ENCODE data around the gene TBC1D22A. TPM values are rescaled to one million over a fixed set of nuclear protein-coding genes. Genes with fewer than 3 reads are reported as not detected.

TBC1D22A gene, protein sequence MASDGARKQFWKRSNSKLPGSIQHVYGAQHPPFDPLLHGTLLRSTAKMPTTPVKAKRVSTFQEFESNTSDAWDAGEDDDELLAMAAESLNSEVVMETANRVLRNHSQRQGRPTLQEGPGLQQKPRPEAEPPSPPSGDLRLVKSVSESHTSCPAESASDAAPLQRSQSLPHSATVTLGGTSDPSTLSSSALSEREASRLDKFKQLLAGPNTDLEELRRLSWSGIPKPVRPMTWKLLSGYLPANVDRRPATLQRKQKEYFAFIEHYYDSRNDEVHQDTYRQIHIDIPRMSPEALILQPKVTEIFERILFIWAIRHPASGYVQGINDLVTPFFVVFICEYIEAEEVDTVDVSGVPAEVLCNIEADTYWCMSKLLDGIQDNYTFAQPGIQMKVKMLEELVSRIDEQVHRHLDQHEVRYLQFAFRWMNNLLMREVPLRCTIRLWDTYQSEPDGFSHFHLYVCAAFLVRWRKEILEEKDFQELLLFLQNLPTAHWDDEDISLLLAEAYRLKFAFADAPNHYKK
- 14.0 TPM for total RNA-seq
- long read RNA-seq, transcript TBC1D22A-201 (13 exons, 3,787 nt): major isoform, 32 of 50 reads
- long read RNA-seq, partial matches to known transcripts: 10 of 50 reads
- long read RNA-seq, other reads (novel, unspliced or antisense): 5 of 50 reads

DNA sequence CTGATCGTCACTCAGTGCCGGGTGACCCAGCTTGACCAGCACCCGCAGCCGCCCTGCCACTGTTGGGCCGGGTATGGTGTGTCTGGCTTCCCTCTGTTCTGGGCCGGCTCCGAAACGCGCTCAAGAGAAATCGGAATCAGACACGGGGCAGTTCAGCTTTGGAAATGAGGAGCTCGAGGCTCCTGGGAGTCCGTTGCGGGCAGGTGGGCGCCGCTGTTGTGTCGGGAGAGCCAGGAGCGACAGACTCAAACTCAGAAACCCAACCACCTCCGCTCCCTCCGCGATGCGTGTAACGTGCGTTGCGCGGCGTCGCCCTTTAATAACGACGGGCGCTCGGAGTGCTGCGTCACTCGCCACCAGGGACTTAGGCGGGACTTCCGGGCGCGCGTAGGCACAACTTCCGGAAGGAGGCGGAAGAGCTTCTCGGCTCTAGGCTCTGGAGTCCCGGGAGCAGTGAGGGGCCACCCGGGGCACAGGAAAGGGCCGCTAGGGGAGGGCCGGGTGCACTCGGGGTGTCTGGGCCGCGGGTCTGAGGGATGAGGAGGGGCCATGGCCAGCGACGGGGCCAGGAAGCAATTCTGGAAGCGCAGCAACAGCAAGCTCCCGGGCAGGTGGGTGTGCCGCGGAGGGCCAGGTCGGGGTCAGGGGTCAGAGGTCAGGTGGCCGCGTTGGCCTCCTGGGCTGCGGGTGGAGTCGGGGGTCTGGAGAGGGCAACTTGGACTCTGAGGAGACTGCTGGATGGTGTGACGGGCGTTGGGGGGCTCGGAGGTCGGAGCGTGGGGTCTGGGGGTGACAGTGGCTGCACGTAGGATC is at the start of gene TBC1D22A:
Gene TBC1D22A (plus strand): TSS at position 413 of the 813 bp plus-strand sequence. CDS start 137 bp downstream, at position 550.
- ATAC-seq (ENCODE audit: poor library complexity) (peak; percentile 96), DNase-seq (peak; percentile 98)
- intact Hi-C loops (cut with DNase I): no loop called here

DNA sequence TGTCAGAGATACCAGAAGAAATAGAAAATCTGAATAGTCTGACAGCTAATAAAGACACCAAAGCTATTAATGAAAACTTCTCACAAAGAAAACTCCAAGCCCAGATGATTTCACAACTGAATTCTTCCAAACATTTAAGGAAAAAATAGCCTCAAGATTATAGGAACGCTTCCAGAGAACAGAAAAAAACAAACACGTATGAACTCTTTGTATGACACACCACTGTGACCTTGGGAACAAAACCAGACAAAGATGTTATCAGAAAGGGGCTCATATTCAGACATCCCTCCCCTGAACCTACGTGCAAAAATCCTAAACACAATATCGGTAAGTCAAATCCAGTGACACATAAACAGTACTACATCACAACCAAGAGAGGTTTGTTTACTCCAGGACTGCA is 47.9 kb upstream of the TBC1D22A start:
- intact Hi-C loops (cut with DNase I): no loop called here
- ATAC-seq (ENCODE audit: poor library complexity) (no peak), DNase-seq (no peak)

DNA sequence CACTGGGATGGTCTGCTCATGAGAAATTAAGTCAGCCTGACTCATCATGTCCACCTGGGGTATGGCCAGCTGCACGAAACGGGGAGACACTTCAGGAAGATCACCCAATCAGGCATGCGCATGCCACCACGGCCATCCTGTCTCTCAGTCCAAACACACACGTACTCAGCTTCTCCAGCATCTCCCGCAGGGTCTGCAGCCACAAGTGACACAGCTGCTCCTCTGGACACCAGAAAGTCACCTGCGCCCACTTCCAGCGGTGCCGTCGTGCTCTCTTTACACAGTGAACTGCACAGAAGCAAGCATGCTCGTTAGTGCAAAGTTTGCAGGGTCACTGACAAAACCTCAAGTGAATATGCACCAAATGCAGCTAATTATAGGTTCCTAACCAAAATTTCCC is 42.5 kb upstream of the TBC1D22A start:
- DNase-seq (no peak), ATAC-seq (ENCODE audit: poor library complexity) (no peak)
- intact Hi-C loops (cut with DNase I): no loop called here

DNA sequence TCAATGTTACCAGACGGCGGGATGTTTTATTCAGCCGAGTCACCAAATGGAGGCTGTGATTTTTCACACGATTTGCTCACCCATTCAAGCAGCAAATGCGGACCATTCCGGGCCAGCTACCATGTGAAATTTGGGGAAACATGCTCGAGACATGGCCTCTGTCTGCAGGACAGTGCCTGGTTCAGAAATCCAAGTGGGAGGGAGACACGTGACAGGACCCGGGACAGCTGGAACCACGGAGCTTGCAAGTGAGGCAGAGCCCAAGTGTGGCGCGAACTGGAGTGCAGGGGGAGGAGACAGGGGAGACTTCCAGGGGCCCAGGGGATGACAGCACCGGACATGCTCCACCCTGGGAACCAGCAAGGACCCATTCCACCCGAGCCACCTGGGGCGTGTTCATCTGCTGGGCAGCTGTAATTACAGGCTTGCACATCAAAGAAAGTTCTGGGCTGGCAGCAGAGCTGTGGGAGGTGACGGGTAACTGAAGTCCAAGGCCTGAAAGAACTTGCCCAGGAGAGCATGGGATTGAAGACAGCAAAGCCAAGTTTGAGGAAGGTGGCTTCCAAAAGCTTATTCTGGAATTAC is 40.9 kb upstream of the TBC1D22A start:
- ATAC-seq (ENCODE audit: poor library complexity): no peak

DNA sequence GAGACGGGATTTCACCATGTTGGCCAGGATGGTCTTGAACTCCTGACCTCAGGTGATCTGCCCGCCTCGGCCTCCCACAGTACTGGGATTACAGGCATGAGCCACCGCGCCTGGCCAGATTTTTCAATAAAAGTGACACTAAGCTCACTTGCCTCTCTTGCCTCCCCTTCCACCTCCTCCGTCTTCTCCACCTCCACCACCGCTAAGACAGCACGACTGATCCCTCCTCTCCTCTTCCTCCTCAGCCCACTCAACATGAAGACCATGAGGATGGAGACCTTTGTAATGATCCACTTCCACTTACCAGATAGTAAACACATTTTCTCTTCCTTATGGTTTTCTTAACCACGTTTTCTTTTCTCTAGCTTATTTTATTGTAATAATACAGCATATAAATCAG is 38.6 kb upstream of the TBC1D22A start:
- ATAC-seq (ENCODE audit: poor library complexity): no peak
- no peak for DNase-seq
- intact Hi-C loops (cut with DNase I): no loop called here

More for the DNA sequence above, 40.9 kb upstream of the TBC1D22A start:
- intact Hi-C loops (cut with DNase I): no loop called here
- DNase-seq: no peak

DNA sequence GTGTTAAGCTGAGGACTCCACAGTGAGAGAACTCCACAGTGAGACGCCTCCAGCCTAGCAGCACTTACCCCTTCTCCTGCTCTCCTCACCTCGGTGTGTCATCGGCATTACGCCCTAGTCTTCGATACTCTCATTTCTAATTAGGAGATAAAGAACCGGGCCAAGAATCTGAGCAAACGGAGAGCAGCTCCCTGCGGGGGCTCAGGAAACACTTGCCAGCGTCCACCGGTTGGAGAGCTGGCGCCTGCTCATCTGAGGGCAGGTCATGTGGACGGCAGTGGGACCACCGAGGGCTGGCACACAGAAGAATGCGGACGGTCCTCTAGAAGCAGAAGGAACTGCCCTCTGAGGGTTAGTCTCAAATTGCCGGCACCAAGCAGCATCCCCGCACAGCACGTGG is 37.4 kb upstream of the TBC1D22A start:
- intact Hi-C loops (cut with DNase I): no loop called here
- DNase-seq: no peak
- no peak for ATAC-seq (ENCODE audit: poor library complexity)

DNA sequence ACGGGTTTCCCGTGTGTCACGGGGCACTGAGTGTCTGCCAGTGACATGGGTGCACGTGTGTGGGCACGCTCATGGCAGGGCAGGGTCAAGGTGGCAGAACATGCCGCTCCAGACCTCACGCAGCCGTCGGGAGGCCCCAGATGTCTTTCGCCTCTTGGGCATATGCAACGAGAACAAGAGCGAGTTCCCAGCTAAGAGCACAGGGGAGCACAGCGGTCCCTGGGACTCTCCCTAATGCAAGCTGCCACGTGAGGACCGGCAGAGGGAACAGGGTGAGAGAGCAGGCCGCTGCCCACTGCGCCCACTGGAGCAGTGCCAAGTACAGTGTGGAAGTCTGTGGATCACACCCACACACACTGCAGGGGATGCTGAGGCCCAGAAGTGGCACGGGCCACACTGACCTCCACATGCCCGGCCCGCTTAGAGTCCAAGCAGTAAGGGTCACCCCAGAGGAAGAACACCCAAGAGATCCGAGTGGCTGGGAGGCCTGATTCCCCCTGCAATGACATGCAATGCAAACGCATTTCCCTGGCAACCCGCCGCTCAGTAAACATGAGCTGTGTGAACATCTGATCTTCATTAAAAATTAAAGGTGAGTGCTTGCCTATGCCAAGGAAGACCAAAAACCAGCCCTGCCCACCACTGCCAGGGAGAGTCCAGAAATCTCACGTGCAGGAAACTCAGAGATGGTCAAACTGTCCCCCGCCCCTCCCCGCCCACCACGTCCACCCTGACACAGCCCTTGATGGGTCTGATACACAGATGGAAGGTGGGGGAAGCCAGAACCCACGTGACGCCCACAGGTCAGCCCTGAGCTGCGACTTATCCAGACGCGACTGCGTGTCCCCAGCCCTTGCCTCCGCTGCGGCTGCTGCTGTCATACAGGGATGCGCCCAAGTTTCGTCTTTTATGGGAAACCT is 36.1 kb upstream of the TBC1D22A start:
- intact Hi-C loops (cut with DNase I): no loop called here
- ATAC-seq (ENCODE audit: poor library complexity) (peak; percentile 42), DNase-seq (peak; percentile 58)

DNA sequence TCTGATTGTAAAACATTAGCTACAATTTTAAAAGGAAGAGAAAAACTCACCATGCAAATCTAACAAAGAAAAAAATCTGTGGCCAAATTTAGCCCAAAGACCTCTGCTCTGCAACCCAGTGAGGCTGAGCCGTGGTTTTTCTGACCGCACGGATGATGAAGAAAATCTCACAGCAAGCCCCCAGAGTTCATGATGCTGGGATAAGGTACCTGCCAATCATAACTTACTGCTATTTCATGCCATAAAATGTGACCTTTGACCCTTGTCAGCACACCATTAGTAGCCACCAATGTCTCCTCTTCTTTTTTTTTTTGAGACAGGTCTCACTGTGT is 35.5 kb upstream of the TBC1D22A start:
- ATAC-seq (ENCODE audit: poor library complexity) (no peak), DNase-seq (no peak)
- intact Hi-C loops (cut with DNase I): no loop called here

DNA sequence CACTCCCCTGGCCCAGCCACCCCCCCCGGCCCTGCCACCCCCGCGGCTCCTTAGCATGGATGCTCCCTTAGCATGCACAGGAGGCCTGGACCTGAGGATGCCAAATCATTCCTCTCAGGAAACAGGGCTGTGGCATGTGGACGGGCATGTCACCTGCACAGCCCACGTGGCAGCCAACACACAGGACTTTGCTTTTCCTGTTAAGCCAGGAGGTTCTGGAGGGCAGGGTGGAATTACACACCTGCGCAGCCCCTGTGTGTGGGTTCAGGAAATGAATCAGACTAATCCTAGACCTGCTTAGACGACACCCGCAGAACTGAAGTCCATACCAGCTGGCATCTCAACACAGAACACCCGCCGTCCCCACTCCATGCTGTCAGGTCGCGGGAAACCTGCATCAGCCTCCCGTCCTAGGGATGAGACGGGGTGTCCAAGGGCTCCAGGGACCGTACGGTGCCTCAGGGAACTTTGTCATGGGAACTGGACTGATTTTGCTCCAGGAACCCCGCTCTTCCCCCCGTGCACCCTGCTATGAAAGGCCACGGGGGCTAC is 34.6 kb upstream of the TBC1D22A start:
- DNase-seq (no peak), ATAC-seq (ENCODE audit: poor library complexity) (no peak)
- intact Hi-C loops (cut with DNase I): no loop called here

DNA sequence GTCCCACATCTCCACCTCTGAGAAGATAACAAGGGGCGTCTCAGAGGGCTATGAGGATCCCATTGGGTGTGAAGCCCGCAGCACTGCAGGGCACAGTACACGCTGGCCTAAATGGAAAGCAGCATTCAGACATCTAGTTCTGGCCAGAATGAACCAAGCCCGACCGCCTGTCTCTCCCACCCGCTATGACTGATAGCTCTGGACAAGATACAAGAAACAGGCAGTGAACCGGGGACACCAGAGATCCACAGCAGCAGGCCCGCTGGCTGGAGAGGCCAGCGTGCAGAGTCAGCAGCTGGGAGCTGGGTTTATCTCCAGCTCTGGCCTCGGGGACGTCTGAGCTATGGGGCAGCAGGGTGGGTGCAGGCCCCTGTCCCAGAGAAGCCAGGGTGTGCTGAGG is 34.0 kb upstream of the TBC1D22A start:
- peak; percentile 57 for DNase-seq
- peak; percentile 49 for ATAC-seq (ENCODE audit: poor library complexity)
- intact Hi-C loops (cut with DNase I): no loop called here

DNA sequence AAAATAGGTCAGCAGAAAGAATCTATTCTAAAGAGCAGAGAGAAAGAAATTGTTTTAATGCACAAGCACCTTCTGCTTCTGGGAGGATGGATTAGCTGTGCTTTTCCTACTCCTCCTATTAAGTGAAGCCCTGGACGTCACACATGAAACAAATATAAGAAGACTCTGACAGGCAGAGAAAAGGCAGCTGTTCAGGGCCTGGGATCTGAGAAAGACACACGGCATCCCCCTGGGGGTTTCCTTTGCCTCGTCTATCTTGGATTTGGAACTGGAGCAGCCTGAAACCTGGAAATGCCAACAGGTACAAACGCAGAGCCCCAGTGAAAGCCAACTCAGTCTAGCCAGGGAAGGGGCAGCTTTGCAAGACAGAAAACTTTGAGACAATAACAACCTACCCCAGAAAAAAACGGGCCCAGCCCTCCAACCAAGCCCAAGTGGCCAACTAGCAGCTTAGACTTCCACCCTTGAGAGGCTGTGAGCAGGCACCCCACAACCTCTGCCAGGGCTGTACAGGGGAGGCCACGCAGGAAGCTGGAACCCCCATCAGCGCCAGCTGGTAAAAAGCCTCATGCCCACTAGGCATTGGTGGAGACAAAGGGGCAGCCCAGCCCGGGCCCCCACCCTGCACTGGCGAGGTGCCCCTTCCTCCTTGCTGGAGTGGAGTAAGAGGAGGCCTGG is 31.7 kb upstream of the TBC1D22A start:
- DNase-seq (no peak), ATAC-seq (ENCODE audit: poor library complexity) (no peak)
- intact Hi-C loops (cut with DNase I): loop anchor here (10.0 kb wide), 1 partner anchor 46 kb away; no protein-coding TSS in a partner anchor

DNA sequence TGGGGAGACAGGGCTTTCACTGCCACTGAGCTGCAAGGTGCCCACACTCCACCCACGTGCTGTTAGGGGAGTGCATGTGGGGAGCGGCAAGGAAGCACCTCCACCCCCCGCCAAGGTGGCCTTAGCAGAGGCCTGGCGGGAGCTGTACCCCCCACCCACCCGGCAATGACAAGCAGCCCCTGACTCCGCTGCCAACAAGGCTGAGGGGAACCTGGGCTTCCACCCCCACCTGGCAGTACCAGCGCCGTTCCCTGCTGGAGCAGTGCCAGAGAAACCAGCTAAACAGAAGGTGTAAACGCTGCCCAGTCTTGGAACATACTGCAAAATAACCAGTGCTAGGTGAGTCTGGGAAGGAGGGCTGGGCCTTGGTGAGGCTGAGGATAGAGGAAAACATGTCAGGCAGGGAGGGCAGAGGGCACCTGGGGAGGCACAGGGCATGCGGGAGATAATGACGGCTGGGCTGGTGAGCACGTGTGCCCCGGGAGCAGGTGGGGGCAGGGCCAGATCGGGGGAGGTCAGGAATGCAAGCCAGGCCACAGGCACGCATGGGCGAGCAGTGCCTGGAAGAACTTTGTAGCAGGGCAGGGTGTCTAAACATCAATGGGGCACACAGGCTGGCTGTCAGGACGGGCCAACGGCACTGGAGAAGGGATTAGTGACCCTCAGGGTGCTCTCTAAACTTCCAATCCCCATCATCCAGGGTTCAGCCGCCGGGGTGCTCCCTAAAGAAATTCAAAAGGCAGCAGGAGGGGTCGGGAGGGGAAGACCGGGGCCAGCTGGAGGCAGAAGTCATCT is 31.0 kb upstream of the TBC1D22A start:
- ATAC-seq (ENCODE audit: poor library complexity) (peak; percentile 72), DNase-seq (peak; percentile 79)

DNA sequence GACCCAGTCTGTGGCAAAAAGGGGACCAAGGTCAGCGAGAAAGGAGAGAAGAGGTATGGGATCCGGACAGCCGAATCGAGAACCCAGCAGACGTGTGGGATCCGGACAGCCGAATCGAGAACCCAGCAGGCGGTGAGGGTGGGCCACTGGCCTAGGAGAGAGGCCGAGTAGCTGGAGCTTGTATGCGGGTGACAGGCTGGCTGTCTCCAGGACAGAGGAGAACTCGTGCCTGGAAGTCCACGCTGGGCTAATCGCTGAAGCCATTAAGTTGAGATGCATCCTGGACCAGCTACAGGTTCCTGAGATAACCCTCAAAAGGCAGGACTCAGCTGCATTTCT is 30.4 kb upstream of the TBC1D22A start:
- intact Hi-C loops (cut with DNase I): loop anchor here (10.0 kb wide), 1 partner anchor 47 kb away; no protein-coding TSS in a partner anchor
- DNase-seq (peak; percentile 40), ATAC-seq (ENCODE audit: poor library complexity) (peak; percentile 6)

More for the DNA sequence above, 31.0 kb upstream of the TBC1D22A start:
- intact Hi-C loops (cut with DNase I): loop anchor here (10.0 kb wide), 1 partner anchor 47 kb away; no protein-coding TSS in a partner anchor

DNA sequence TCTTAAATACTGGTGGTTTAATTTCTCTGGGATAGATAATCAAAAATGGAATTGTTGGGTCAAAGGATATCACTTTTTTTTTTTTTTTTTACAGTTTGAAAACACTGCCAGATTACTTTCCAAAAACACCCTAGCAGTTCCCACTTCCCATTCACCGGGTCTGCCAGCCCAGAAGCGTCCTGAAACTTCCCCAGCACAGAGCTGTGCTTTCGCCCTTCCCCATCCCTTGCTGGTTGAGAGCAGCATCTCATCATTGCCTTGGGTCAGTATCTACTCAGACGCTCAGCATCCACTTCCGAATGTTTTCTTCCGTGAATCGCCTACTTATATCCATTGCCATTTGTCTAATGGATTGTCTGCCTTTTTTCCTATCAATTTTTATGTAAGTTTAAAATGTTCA is 29.9 kb upstream of the TBC1D22A start:
- ATAC-seq (ENCODE audit: poor library complexity) (no peak), DNase-seq (peak; percentile 19)
- intact Hi-C loops (cut with DNase I): loop anchor here (10.0 kb wide), 1 partner anchor 48 kb away; no protein-coding TSS in a partner anchor

DNA sequence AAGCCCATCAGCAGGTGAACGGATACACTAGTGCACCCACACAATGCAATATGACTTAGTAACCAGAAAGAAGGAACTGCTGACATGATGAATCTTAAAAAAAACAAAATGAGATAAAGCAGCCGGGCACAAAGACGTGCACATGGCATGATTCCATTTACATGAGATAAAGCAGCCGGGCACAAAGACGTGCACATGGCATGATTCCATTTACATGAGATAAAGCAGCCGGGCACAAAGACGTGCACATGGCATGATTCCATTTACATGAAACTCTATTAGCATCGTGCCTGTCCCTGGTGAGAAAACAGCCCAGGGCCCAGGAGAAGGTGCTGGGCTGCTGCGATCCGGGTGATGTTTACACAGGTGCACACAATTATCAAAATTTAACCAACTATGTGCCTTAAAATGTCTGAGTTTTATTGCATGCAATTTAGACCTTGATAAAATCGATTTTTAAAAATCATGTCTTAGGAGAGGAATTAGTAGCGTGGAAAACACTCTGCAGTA is 28.2 kb upstream of the TBC1D22A start:
- intact Hi-C loops (cut with DNase I): loop anchor here (10.0 kb wide), 1 partner anchor 49 kb away; no protein-coding TSS in a partner anchor
- peak; percentile 27 for DNase-seq
- peak; percentile 32 for ATAC-seq (ENCODE audit: poor library complexity)

DNA sequence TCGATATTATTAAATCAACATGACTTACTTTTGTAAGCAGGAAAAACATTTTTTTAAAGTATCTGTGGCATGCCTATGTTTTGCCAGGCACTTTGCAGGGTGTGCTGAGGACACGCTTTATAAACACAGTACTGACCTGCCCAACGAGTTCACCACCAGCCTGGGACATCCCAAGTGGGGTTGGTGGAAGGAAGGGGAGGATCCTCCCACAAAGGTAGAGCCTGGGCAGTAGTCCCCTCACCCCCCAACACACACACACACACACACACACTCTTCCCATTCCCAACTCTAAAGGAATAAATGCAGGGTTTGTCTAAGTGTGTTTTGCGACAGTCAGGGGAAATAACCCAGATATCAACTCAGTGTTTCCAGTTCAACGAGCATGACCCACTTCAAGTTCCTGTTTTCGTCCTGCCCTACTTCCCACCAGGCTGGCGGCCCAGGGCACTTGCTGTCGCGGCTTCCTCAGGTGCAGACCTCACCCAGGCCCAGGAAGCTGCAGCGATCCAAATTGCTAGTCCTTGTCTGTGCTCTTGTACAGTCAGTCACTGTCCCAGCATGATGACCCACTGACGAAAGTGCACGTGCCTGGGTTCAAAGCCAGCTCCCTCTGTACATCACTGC is 27.5 kb upstream of the TBC1D22A start:
- intact Hi-C loops (cut with DNase I): loop anchor here (10.0 kb wide), 1 partner anchor 50 kb away; no protein-coding TSS in a partner anchor
- no peak for ATAC-seq (ENCODE audit: poor library complexity)
- peak; percentile 72 for DNase-seq
